ENCODE results near the gene MRTFA.

GRCh38 chr22:40517631-40518030 is 118.9 kb downstream of the MRTFA start:
- TF ChIP-seq TAF1 (IDR thresholded peaks at IDR 0.05; ENCODE audit: low read depth, low read length) (no peak), POLR2A (IDR thresholded peaks at IDR 0.05; ENCODE audit: low read depth, low read length) (no peak), POU2F2 (IDR thresholded peaks at IDR 0.05; ENCODE audit: low read depth, low read length) (no peak), POLR2AphosphoS5 (IDR thresholded peaks at IDR 0.05; ENCODE audit: low read depth, low read length) (no peak)
